ENCODE results near the gene FBXO22. TPM values are rescaled to one million over a fixed set of nuclear protein-coding genes. Genes with fewer than 3 reads are reported as not detected.
A peak's percentile ranks its signal among the peaks of the same experiment; 100 is the strongest.

The FBXO22 gene
- total and polyA plus RNA-seq, 2 of the 13 experiments (the other 11 are each of a cell fraction or from before 2014, with no cell fraction given), result 45.7 to 112 TPM

- TF ChIP-seq NFIC (IDR thresholded peaks at IDR 0.05; ENCODE audit: low read length) (no peak; the same call in 1 of the 2 replicates), SMARCC2 (IDR thresholded peaks at IDR 0.05) (no peak), TBP (CRISPR knock-in tag; IDR thresholded peaks at IDR 0.05) (no peak), KAT2B (IDR thresholded peaks at IDR 0.05; ENCODE audit: borderline replicate concordance, low read depth, low read length) (no peak), ARID2 (CRISPR knock-in tag; IDR thresholded peaks at IDR 0.05; ENCODE audit: borderline replicate concordance) (peak; percentile 75; the same call in 1 of the 2 replicates), RFX1 (IDR thresholded peaks at IDR 0.05) (peak; percentile 10; the same call in 1 of the 2 replicates), SNAI1 (CRISPR knock-in tag; IDR thresholded peaks at IDR 0.05; ENCODE audit: borderline replicate concordance) (0 out of 2 replicates have a peak, but pooled peaks have one; percentile 46), ZNF138 (CRISPR knock-in tag; IDR thresholded peaks at IDR 0.05; ENCODE audit: low read depth) (peak; percentile 95; the same call in 1 of the 2 replicates), ZC3H13 (CRISPR knock-in tag; IDR thresholded peaks at IDR 0.05) (peak; percentile 43; the same call in 1 of the 2 replicates), ZIK1 (CRISPR knock-in tag; IDR thresholded peaks at IDR 0.05; ENCODE audit: borderline replicate concordance, low read depth) (0 out of 2 replicates have a peak, but pooled peaks have one; percentile 87), FOXA1 (IDR thresholded peaks at IDR 0.05) (no peak), FOXA1 (CRISPR knock-in tag; IDR thresholded peaks at IDR 0.05) (no peak), ZNF713 (CRISPR knock-in tag; IDR thresholded peaks at IDR 0.05) (0 out of 2 replicates have a peak, but pooled peaks have one; percentile 80), HNF4A (CRISPR knock-in tag; IDR thresholded peaks at IDR 0.05) (peak; percentile 42), ZNF510 (CRISPR knock-in tag; IDR thresholded peaks at IDR 0.05; ENCODE audit: low read depth) (0 out of 2 replicates have a peak, but pooled peaks have one; percentile 79), RBFOX2 (IDR thresholded peaks at IDR 0.05; ENCODE audit: low read depth, low read length) (peak; percentile 96), CERS6 (CRISPR knock-in tag; IDR thresholded peaks at IDR 0.05) (no peak), RBM39 (IDR thresholded peaks at IDR 0.05; ENCODE audit: low read depth, low read length, poor library complexity, severe bottlenecking) (peak; percentile 86)
- TF ChIP-seq, protein P1, sequence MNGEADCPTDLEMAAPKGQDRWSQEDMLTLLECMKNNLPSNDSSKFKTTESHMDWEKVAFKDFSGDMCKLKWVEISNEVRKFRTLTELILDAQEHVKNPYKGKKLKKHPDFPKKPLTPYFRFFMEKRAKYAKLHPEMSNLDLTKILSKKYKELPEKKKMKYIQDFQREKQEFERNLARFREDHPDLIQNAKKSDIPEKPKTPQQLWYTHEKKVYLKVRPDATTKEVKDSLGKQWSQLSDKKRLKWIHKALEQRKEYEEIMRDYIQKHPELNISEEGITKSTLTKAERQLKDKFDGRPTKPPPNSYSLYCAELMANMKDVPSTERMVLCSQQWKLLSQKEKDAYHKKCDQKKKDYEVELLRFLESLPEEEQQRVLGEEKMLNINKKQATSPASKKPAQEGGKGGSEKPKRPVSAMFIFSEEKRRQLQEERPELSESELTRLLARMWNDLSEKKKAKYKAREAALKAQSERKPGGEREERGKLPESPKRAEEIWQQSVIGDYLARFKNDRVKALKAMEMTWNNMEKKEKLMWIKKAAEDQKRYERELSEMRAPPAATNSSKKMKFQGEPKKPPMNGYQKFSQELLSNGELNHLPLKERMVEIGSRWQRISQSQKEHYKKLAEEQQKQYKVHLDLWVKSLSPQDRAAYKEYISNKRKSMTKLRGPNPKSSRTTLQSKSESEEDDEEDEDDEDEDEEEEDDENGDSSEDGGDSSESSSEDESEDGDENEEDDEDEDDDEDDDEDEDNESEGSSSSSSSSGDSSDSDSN (CRISPR knock-in tag; IDR thresholded peaks at IDR 0.05), result peak; percentile 91
- TF ChIP-seq, protein P2, sequence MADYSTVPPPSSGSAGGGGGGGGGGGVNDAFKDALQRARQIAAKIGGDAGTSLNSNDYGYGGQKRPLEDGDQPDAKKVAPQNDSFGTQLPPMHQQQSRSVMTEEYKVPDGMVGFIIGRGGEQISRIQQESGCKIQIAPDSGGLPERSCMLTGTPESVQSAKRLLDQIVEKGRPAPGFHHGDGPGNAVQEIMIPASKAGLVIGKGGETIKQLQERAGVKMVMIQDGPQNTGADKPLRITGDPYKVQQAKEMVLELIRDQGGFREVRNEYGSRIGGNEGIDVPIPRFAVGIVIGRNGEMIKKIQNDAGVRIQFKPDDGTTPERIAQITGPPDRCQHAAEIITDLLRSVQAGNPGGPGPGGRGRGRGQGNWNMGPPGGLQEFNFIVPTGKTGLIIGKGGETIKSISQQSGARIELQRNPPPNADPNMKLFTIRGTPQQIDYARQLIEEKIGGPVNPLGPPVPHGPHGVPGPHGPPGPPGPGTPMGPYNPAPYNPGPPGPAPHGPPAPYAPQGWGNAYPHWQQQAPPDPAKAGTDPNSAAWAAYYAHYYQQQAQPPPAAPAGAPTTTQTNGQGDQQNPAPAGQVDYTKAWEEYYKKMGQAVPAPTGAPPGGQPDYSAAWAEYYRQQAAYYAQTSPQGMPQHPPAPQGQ (CRISPR knock-in tag; IDR thresholded peaks at IDR 0.05; ENCODE audit: borderline replicate concordance), result peak; percentile 62; the same call in 1 of the 2 replicates
- TF ChIP-seq, protein P3, sequence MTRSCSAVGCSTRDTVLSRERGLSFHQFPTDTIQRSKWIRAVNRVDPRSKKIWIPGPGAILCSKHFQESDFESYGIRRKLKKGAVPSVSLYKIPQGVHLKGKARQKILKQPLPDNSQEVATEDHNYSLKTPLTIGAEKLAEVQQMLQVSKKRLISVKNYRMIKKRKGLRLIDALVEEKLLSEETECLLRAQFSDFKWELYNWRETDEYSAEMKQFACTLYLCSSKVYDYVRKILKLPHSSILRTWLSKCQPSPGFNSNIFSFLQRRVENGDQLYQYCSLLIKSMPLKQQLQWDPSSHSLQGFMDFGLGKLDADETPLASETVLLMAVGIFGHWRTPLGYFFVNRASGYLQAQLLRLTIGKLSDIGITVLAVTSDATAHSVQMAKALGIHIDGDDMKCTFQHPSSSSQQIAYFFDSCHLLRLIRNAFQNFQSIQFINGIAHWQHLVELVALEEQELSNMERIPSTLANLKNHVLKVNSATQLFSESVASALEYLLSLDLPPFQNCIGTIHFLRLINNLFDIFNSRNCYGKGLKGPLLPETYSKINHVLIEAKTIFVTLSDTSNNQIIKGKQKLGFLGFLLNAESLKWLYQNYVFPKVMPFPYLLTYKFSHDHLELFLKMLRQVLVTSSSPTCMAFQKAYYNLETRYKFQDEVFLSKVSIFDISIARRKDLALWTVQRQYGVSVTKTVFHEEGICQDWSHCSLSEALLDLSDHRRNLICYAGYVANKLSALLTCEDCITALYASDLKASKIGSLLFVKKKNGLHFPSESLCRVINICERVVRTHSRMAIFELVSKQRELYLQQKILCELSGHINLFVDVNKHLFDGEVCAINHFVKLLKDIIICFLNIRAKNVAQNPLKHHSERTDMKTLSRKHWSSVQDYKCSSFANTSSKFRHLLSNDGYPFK (CRISPR knock-in tag; IDR thresholded peaks at IDR 0.05; ENCODE audit: borderline replicate concordance), result peak; percentile 90; the same call in 1 of the 2 replicates
Measured at GRCh38 chr15:75903331-75904239, at the start of gene FBXO22 (continued).

All from HepG2 (cell line).